Smooth muscle cell (in vitro differentiated cells): Measurements from ENCODE around the gene KIF6. TPM values are rescaled to one million over a fixed set of nuclear protein-coding genes. Genes with fewer than 3 reads are reported as not detected.

Experiments
- DNase-seq: peaks from one replicate; lab custom pipeline; 2025; ENCODE audit not compliant: unreplicated experiment; lab: John Stamatoyannopoulos, UW
- H2AFZ ChIP-seq: fragments of 200-600 bp; sonication (generic); 2 replicates; pipeline ENCODE4 v1.6.0; 2016; ENCODE audit warnings: antibody characterized with exemption, low read depth, mild to moderate bottlenecking
- H3F3A ChIP-seq: fragments of 200-600 bp; sonication (generic); 2 replicates; pipeline ENCODE4 v1.6.0; 2017; ENCODE audit warnings: antibody characterized with exemption, low read depth
- H3K27ac ChIP-seq: fragments of 200-600 bp; sonication (generic); 2 replicates; pipeline ENCODE4 v1.5.1; 2016; ENCODE audit warnings: low read depth, mild to moderate bottlenecking
- H3K27me3 ChIP-seq: fragments of 200-600 bp; sonication (generic); 2 replicates; pipeline ENCODE4 v1.6.1; 2016; ENCODE audit warnings: low read depth, mild to moderate bottlenecking
- H3K36me3 ChIP-seq: fragments of 200-600 bp; sonication (generic); 2 replicates; pipeline ENCODE4 v1.5.1; 2016; ENCODE audit warnings: low read depth
- H3K4me1 ChIP-seq: fragments of 200-600 bp; sonication (generic); 2 replicates; pipeline ENCODE4 v1.5.1; 2016; ENCODE audit warnings: low read depth
- H3K4me2 ChIP-seq: fragments of 200-600 bp; sonication (generic); 2 replicates; pipeline ENCODE4 v1.6.0; 2016; ENCODE audit warnings: mild to moderate bottlenecking
- H3K4me3 ChIP-seq: fragments of 200-600 bp; sonication (generic); 2 replicates; pipeline ENCODE4 v1.5.1; 2016; ENCODE audit warnings: mild to moderate bottlenecking
- H3K79me2 ChIP-seq: fragments of 200-600 bp; sonication (generic); 2 replicates; pipeline ENCODE4 v1.6.0; 2016; ENCODE audit warnings: low read depth, mild to moderate bottlenecking
- H3K9ac ChIP-seq: fragments of 200-600 bp; sonication (generic); 2 replicates; pipeline ENCODE4 v1.6.0; 2016; ENCODE audit warnings: low read depth
- H3K9me3 ChIP-seq: fragments of 200-600 bp; sonication (generic); replicated peaks from 2 replicates; pipeline ENCODE4 v1.5.1; 2016; ENCODE audit warnings: low read depth
- H4K20me1 ChIP-seq: fragments of 200-600 bp; sonication (generic); 2 replicates; pipeline ENCODE4 v1.6.0; 2016; ENCODE audit warnings: low read depth
- CTCF ChIP-seq: fragments of 200-600 bp; sonication (generic); IDR thresholded peaks from 2 replicates; pipeline ENCODE4 v1.5.1; 2017; ENCODE audit warnings: borderline replicate concordance, mild to moderate bottlenecking, antibody characterized with exemption; ENCODE audit not compliant: insufficient read depth, poor library complexity, severe bottlenecking
- WGBS: methylation state at CpG from one replicate; pipeline ENCODE4 v1.1.7; 2016; ENCODE audit warnings: low lambda C conversion rate; 5-methylcytosine and 5-hydroxymethylcytosine counted together
- polyA plus RNA-seq: library from polyadenylated mRNA; unstranded; fragments of >200 nt; fragmentation: Nextera tagmentation; extraction: Ambion mirVana; gene quantifications from 2 replicates; pipeline ENCODE4 v1.2.1, GENCODE V29; 2016
- total RNA-seq: library from RNA; depleted of rRNA; stranded (reverse); fragments of >200 nt; gene quantifications from 2 replicates; pipeline ENCODE4 v1.2.3, GENCODE V29; 2014

Gene KIF6
- total and polyA plus RNA-seq, 2 experiments from 2014 or later = 1.1 to 1.5 TPM

GRCh38 chr6:39653612-39654011, 71.6 kb downstream of the KIF6 start:
- H3K27me3 ChIP-seq = no peaks in the 10 kb centered on the region
- H3K79me2 ChIP-seq = no peaks in the 10 kb centered on the region
- no peaks in the 10 kb centered on the region for H4K20me1 ChIP-seq
- H3K27ac ChIP-seq = no peak overlapping the region
- no peak overlapping the region for H3K4me2 ChIP-seq
- H3F3A ChIP-seq = no peaks in the 10 kb centered on the region
- no peak for TF ChIP-seq CTCF
- DNase-seq = no peak
- H3K9ac ChIP-seq = no peak overlapping the region
- peaks cover 12% of the 10 kb centered on the region for H3K4me1 ChIP-seq
- peak overlapping the region; percentile 14 for H2AFZ ChIP-seq
- 68% methylated on average over 2 of the region's 2 CpGs for WGBS
- H3K4me3 ChIP-seq = no peak overlapping the region
- H3K36me3 ChIP-seq = no peaks in the 10 kb centered on the region
- no peaks in the 10 kb centered on the region for H3K9me3 ChIP-seq

GRCh38 chr6:39649996-39650395, 75.2 kb downstream of the KIF6 start:
- 73% methylated on average over 2 of the region's 2 CpGs for WGBS

GRCh38 chr6:39646751-39647420, 78.3 kb downstream of the KIF6 start:
- TF ChIP-seq CTCF = no peak
- peak overlapping the region; percentile 14 for H3K4me2 ChIP-seq
- peak overlapping the region; percentile 5 for H2AFZ ChIP-seq
- H3F3A ChIP-seq = no peaks in the 10 kb centered on the region
- DNase-seq = no peak
- H3K9me3 ChIP-seq = no peaks in the 10 kb centered on the region
- no peak overlapping the region for H3K4me3 ChIP-seq
- H3K9ac ChIP-seq = no peak overlapping the region
- WGBS = 68% methylated on average over 5 of the region's 5 CpGs
- H3K4me1 ChIP-seq = no peaks in the 10 kb centered on the region
- H3K36me3 ChIP-seq = no peaks in the 10 kb centered on the region
- H3K79me2 ChIP-seq = no peaks in the 10 kb centered on the region
- H4K20me1 ChIP-seq = no peaks in the 10 kb centered on the region
- H3K27ac ChIP-seq = no peak overlapping the region
- no peaks in the 10 kb centered on the region for H3K27me3 ChIP-seq

More at GRCh38 chr6:39649996-39650395, 75.2 kb downstream of the KIF6 start:
- Histone ChIP-seq H3K9ac (no peak overlapping the region), H3K27ac (no peak overlapping the region), H3K36me3 (no peaks in the 10 kb centered on the region), H3K4me1 (peaks cover 12% of the 10 kb centered on the region), H3K4me2 (no peak overlapping the region), H3K4me3 (no peak overlapping the region), H2AFZ (peak overlapping the region; percentile 58), H3K27me3 (no peaks in the 10 kb centered on the region), H3K79me2 (no peaks in the 10 kb centered on the region), H4K20me1 (no peaks in the 10 kb centered on the region), H3F3A (no peaks in the 10 kb centered on the region), H3K9me3 (no peaks in the 10 kb centered on the region)
- DNase-seq = no peak
- TF ChIP-seq CTCF = no peak

GRCh38 chr6:39642270-39642669, 82.9 kb downstream of the KIF6 start:
- no peak overlapping the region for H3K4me2 ChIP-seq
- no peaks in the 10 kb centered on the region for H3K9me3 ChIP-seq
- no peak for TF ChIP-seq CTCF
- no peaks in the 10 kb centered on the region for H3K36me3 ChIP-seq
- no peak overlapping the region for H2AFZ ChIP-seq
- H3K79me2 ChIP-seq = no peaks in the 10 kb centered on the region
- no peaks in the 10 kb centered on the region for H3K4me1 ChIP-seq
- no peaks in the 10 kb centered on the region for H4K20me1 ChIP-seq
- H3K27ac ChIP-seq = no peak overlapping the region
- H3K9ac ChIP-seq = no peak overlapping the region
- no peaks in the 10 kb centered on the region for H3F3A ChIP-seq
- WGBS = 55% methylated on average over 2 of the region's 2 CpGs
- DNase-seq = no peak
- H3K4me3 ChIP-seq = no peak overlapping the region
- no peaks in the 10 kb centered on the region for H3K27me3 ChIP-seq
